Coronary artery (tissue), 2 donors: Measurements from ENCODE around the gene TRAF4.

Source experiments
- DNase-seq: peaks from one replicate; pipeline ENCODE4 v3.0.0-alpha.2; 2017; ENCODE audit warnings: low spot score
- H3K27ac ChIP-seq, 2 donors: fragments of 200-600 bp; sonication (generic); one replicate each; pipeline ENCODE4 v1.5.1; 2016 to 2019
- H3K4me3 ChIP-seq: fragments of 200-600 bp; sonication (generic); 2 replicates; pipeline ENCODE4 v1.5.1; 2016; ENCODE audit warnings: mild to moderate bottlenecking, moderate library complexity
- CTCF ChIP-seq: fragments of 200-600 bp; sonication (generic); IDR thresholded peaks from one replicate; pipeline ENCODE4 v1.5.1; 2019; ENCODE audit warnings: antibody characterized with exemption

The TRAF4 gene

GRCh38 chr17:28747801-28748750, 4.3 kb downstream of the TRAF4 start:
- TF ChIP-seq CTCF: no peak
- Histone ChIP-seq H3K4me3 (no peak overlapping the region), H3K27ac (peak overlapping the region in 1 of 2 donors; percentile 90)
- no peak for DNase-seq

- Histone ChIP-seq H3K27ac (peak overlapping the region in 1 of 2 donors; percentile 17), H3K4me3 (no peak overlapping the region)
- no peak for TF ChIP-seq CTCF
- no peak for DNase-seq
Observed at GRCh38 chr17:28748852-28749515, 5.2 kb downstream of the TRAF4 start.

- Histone ChIP-seq H3K4me3 (no peak overlapping the region), H3K27ac (peak overlapping the region in 1 of 2 donors; percentile 17)
- no peak for DNase-seq
- TF ChIP-seq CTCF: no peak
Observed at GRCh38 chr17:28749516-28750177, 5.8 kb downstream of the TRAF4 start.

- DNase-seq: peak; percentile 91
- peak; percentile 100 for TF ChIP-seq CTCF
- Histone ChIP-seq H3K4me3 (no peak overlapping the region), H3K27ac (no peak overlapping the region)
Observed at GRCh38 chr17:28750178-28751047, 6.6 kb downstream of the TRAF4 start.

- TF ChIP-seq CTCF: no peak
- Histone ChIP-seq H3K4me3 (no peak overlapping the region), H3K27ac (no peak overlapping the region)
- no peak for DNase-seq
Observed at GRCh38 chr17:28751600-28752366, 8.0 kb downstream of the TRAF4 start.

- no peak for DNase-seq
- Histone ChIP-seq H3K27ac (no peak overlapping the region), H3K4me3 (no peak overlapping the region)
- no peak for TF ChIP-seq CTCF
Observed at GRCh38 chr17:28755486-28755885, 11.7 kb downstream of the TRAF4 start.
